ENCODE results near the gene HECW1. TPM values are rescaled to one million over a fixed set of nuclear protein-coding genes. Genes with fewer than 3 reads are reported as not detected.
A peak's percentile ranks its signal among the peaks of the same experiment; 100 is the strongest.

The HECW1 gene
- total and polyA plus RNA-seq, 10 of the 15 experiments (the other 5 are each of a cell fraction or from before 2014, with no cell fraction given): under 0.01 to 0.31 (median 0.04) TPM; not detected in 3

GRCh38 chr7:43303740-43304241 lies 191.3 kb downstream of the HECW1 start (continued):
- TF ChIP-seq RELB (IDR thresholded peaks at IDR 0.05; ENCODE audit: low read depth): peak; percentile 62
- TF ChIP-seq BACH1 (IDR thresholded peaks at IDR 0.05; ENCODE audit: borderline replicate concordance): no peak
- no peak for TF ChIP-seq SIX5 (IDR thresholded peaks at IDR 0.05; ENCODE audit: low read depth, low read length, severe bottlenecking)
- TF ChIP-seq YY1 (IDR thresholded peaks at IDR 0.05; ENCODE audit: low read depth, low read length): no peak
- no peak for TF ChIP-seq SUPT20H (IDR thresholded peaks at IDR 0.05; ENCODE audit: borderline replicate concordance, control insufficient read depth, low read depth, low read length)
- no peak for TF ChIP-seq GABPA (IDR thresholded peaks at IDR 0.05; ENCODE audit: low read depth)
- TF ChIP-seq ZNF217 (IDR thresholded peaks at IDR 0.05): no peak
- TF ChIP-seq ZBTB11 (CRISPR knock-in tag; IDR thresholded peaks at IDR 0.05): no peak
- no peak for TF ChIP-seq CBX5 (IDR thresholded peaks at IDR 0.05; ENCODE audit: low read depth)
- no peak for TF ChIP-seq MTA3 (IDR thresholded peaks at IDR 0.05; ENCODE audit: borderline replicate concordance, low read length)
- no peak for TF ChIP-seq IRF5 (IDR thresholded peaks at IDR 0.05; ENCODE audit: borderline replicate concordance)
- peak; percentile 32; the same call in 1 of the 2 replicates for TF ChIP-seq NBN (IDR thresholded peaks at IDR 0.05)
- TF ChIP-seq POU2F2 (IDR thresholded peaks at IDR 0.05; ENCODE audit: borderline replicate concordance, low read depth, low read length): peak; percentile 9; the same call in 1 of the 3 replicates
- peak; percentile 15; the same call in 1 of the 2 replicates for TF ChIP-seq ZNF687 (IDR thresholded peaks at IDR 0.05)
- no peak for TF ChIP-seq WRNIP1 (IDR thresholded peaks at IDR 0.05; ENCODE audit: borderline replicate concordance, low read depth, low read length)
- TF ChIP-seq IRF4 (IDR thresholded peaks at IDR 0.05; ENCODE audit: low read depth, low read length): no peak
- 0 out of 2 replicates have a peak, but pooled peaks have one; percentile 56 for TF ChIP-seq MTA2 (IDR thresholded peaks at IDR 0.05; ENCODE audit: low read depth)
- TF ChIP-seq SREBF2 (IDR thresholded peaks at IDR 0.05; ENCODE audit: low read length): no peak
- no peak for TF ChIP-seq ZNF274 (IDR thresholded peaks at IDR 0.05; ENCODE audit: insufficient read depth, insufficient read length)
- no peak for TF ChIP-seq HCFC1 (IDR thresholded peaks at IDR 0.05; ENCODE audit: low read length)
- TF ChIP-seq NFIC (IDR thresholded peaks at IDR 0.05; ENCODE audit: low read depth, low read length): no peak
- no peak for TF ChIP-seq NFYA (IDR thresholded peaks at IDR 0.05; ENCODE audit: borderline replicate concordance, low read depth, low read length)

All from GM12878 (cell line).